ENCODE results near the gene NCOA6.

- TF ChIP-seq, protein P1, sequence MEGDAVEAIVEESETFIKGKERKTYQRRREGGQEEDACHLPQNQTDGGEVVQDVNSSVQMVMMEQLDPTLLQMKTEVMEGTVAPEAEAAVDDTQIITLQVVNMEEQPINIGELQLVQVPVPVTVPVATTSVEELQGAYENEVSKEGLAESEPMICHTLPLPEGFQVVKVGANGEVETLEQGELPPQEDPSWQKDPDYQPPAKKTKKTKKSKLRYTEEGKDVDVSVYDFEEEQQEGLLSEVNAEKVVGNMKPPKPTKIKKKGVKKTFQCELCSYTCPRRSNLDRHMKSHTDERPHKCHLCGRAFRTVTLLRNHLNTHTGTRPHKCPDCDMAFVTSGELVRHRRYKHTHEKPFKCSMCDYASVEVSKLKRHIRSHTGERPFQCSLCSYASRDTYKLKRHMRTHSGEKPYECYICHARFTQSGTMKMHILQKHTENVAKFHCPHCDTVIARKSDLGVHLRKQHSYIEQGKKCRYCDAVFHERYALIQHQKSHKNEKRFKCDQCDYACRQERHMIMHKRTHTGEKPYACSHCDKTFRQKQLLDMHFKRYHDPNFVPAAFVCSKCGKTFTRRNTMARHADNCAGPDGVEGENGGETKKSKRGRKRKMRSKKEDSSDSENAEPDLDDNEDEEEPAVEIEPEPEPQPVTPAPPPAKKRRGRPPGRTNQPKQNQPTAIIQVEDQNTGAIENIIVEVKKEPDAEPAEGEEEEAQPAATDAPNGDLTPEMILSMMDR (IDR thresholded peaks at IDR 0.05), result no peak
- no peak for TF ChIP-seq POLR2A (IDR thresholded peaks at IDR 0.05)
These were observed 89.2 kb downstream of the NCOA6 start for GRCh38 chr20:34736106-34736735.
